ENCODE data around the gene TSNAX. TPM values are rescaled to one million over a fixed set of nuclear protein-coding genes. Genes with fewer than 3 reads are reported as not detected.
A peak's percentile ranks its signal among the peaks of the same experiment; 100 is the strongest.

The TSNAX gene
- total RNA-seq, 1 donor from 2014 or later, result 35.6 TPM

DNA sequence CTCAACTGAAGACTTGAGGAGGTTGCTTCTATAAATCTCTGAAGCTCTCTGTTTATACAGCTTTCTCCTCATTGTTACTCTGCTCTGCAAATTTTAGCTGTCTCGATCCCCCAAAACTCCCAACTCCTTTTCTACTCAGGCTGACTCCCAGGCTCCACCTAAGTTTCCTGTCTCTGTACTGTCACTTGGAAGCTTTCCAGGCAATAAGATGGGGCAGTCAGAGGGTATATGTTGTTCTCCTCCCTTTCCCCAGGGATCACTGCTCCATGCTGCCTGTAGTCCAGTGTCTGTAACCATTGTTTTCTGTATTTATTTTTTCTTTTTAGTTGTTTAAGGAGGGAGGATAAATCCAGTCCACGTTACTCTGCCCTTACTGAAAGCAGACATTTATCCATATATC is 13.4 kb downstream of the TSNAX start:
- Mint-ChIP-seq H3K9me3 (ENCODE audit: low read depth) (peaks cover 9% of the 10 kb centered on the region), H3K27me3 (no peaks in the 10 kb centered on the region), H3K27ac (no peak overlapping the region), H3K36me3 (ENCODE audit: insufficient read depth) (peaks cover 45% of the 10 kb centered on the region), H3K4me3 (ENCODE audit: low read depth) (no peak overlapping the region), H3K4me1 (ENCODE audit: low read depth) (no peaks in the 10 kb centered on the region)
- TF ChIP-seq, protein P1, sequence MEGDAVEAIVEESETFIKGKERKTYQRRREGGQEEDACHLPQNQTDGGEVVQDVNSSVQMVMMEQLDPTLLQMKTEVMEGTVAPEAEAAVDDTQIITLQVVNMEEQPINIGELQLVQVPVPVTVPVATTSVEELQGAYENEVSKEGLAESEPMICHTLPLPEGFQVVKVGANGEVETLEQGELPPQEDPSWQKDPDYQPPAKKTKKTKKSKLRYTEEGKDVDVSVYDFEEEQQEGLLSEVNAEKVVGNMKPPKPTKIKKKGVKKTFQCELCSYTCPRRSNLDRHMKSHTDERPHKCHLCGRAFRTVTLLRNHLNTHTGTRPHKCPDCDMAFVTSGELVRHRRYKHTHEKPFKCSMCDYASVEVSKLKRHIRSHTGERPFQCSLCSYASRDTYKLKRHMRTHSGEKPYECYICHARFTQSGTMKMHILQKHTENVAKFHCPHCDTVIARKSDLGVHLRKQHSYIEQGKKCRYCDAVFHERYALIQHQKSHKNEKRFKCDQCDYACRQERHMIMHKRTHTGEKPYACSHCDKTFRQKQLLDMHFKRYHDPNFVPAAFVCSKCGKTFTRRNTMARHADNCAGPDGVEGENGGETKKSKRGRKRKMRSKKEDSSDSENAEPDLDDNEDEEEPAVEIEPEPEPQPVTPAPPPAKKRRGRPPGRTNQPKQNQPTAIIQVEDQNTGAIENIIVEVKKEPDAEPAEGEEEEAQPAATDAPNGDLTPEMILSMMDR (IDR thresholded peaks at IDR 0.05; ENCODE audit: unreplicated experiment), result no peak
- DNase-seq (ENCODE audit: low spot score, unreplicated experiment), result no peak

DNA sequence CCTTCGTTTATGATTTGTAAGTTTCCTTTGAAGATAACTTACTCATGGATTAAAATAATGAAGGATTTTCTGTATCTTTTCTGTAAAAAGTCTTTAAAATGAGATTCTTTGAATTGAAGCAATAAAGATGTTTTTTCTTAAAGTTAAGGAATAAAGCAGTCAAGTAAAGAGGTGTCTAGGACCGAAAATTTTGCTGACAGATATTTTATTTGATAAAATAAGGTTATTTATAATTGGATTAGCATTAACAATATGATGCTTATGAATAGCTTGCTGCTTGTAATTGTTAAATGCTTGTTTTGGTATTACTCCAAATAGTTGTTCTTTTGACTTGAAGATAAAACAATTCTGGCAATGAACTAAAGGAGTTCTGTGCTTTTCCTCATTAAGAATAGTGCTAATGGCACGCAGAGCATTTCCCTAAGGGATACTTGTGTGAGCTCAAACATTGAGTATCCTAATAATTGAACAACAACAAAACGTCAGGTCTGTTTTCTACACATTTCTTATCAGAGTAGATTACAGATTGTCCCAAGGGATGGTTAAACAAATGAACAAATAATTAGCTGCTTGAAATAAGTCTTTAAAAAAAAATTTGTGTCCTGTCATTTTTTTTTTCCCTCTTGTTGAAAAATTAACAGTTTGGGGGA is 16.6 kb downstream of the TSNAX start:
- TF ChIP-seq, protein P1 (IDR thresholded peaks at IDR 0.05; ENCODE audit: unreplicated experiment), result no peak
- Mint-ChIP-seq H3K27ac (no peak overlapping the region), H3K36me3 (ENCODE audit: insufficient read depth) (peaks cover 33% of the 10 kb centered on the region), H3K4me3 (ENCODE audit: low read depth) (no peak overlapping the region), H3K4me1 (ENCODE audit: low read depth) (no peaks in the 10 kb centered on the region), H3K9me3 (ENCODE audit: low read depth) (peaks cover 9% of the 10 kb centered on the region), H3K27me3 (no peaks in the 10 kb centered on the region)
- DNase-seq (ENCODE audit: low spot score, unreplicated experiment), result no peak

DNA sequence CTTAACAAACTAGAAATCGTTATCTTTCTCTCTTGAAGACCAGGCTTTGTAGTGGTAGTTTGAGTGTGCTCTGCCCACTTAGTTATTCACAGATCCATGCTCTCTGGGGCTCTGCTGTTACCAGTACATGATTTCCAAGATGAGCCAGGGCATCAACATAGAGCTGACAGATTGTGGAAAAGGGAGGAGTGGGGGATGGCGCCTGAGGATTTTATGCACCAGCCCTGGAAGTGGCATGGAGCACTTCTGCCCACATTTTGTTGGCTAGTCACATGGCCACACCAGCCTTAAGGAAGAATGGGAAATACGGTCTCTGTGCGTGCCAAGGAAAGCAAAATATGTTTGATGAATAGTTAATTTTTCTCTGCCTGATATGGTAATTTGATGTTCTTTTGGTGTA is 18.2 kb downstream of the TSNAX start:
- Mint-ChIP-seq H3K27me3 (no peaks in the 10 kb centered on the region), H3K9me3 (ENCODE audit: low read depth) (no peaks in the 10 kb centered on the region), H3K4me3 (ENCODE audit: low read depth) (no peak overlapping the region), H3K36me3 (ENCODE audit: insufficient read depth) (peaks cover 18% of the 10 kb centered on the region), H3K27ac (peak overlapping the region; percentile 84), H3K4me1 (ENCODE audit: low read depth) (no peaks in the 10 kb centered on the region)
- TF ChIP-seq, protein P1 (IDR thresholded peaks at IDR 0.05; ENCODE audit: unreplicated experiment), result no peak
- DNase-seq (ENCODE audit: low spot score, unreplicated experiment), result no peak

DNA sequence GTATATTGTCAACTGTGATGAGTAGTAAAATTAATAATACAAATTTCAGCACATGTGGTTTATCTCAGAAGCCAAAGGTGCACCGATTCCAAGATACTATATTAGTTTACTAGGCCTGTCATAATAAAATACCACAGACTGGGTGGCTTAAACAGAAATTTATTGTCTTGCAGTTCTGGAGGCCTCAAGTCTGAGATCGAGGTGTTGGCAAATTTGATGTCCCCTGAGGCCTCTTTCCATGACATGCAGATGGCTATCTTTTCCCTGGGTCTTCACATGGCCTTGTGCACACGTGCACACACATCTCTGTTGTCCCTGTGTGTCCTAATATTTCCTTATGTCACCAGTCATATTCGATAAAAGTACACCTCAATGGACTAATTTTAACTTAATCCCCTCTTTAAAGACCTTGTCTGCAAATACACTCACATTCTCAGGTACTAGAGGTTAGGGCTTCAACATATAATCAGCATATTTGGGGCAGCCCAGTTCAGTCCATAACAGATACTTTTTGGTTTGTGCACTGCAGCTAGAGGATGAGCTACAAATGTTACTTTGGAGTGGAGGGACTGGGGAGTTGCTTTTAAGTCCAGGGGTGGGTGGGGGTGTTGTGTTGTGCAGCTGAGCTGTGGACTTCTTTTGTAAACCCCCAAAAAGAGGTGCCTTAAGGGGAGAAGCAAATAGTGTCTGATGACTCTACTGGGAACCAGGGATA is 21.4 kb downstream of the TSNAX start:
- Mint-ChIP-seq H3K4me1 (ENCODE audit: low read depth) (no peaks in the 10 kb centered on the region), H3K4me3 (ENCODE audit: low read depth) (no peak overlapping the region), H3K27ac (peak overlapping the region; percentile 8), H3K36me3 (ENCODE audit: insufficient read depth) (peaks cover 7% of the 10 kb centered on the region), H3K27me3 (no peaks in the 10 kb centered on the region), H3K9me3 (ENCODE audit: low read depth) (no peaks in the 10 kb centered on the region)
- TF ChIP-seq, protein P1 (IDR thresholded peaks at IDR 0.05; ENCODE audit: unreplicated experiment), result no peak
- no peak for DNase-seq (ENCODE audit: low spot score, unreplicated experiment)

DNA sequence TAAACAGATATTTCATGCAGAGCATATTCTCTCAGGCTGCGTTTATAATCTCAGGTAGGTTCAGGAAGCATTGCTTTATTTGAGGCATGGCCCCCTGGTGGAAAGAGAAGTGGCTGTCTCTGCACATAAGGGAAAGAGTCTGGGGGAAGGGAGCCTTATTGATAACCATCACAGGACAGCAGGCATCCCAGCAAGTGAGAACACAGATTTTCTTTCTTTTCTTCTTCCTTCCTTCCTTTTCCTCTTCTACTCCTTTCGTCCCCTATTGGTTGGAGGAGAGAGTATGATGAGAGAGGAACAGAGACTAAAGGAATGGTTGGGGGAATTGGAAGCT is 21.9 kb downstream of the TSNAX start:
- H3K4me1 Mint-ChIP-seq (ENCODE audit: low read depth), result no peaks in the 10 kb centered on the region
- no peak for DNase-seq (ENCODE audit: low spot score, unreplicated experiment)
- no peaks in the 10 kb centered on the region for H3K9me3 Mint-ChIP-seq (ENCODE audit: low read depth)
- H3K4me3 Mint-ChIP-seq (ENCODE audit: low read depth), result no peak overlapping the region
- H3K36me3 Mint-ChIP-seq (ENCODE audit: insufficient read depth), result peaks cover 8% of the 10 kb centered on the region
- TF ChIP-seq, protein P1 (IDR thresholded peaks at IDR 0.05; ENCODE audit: unreplicated experiment), result peak; percentile 64
- no peak overlapping the region for H3K27ac Mint-ChIP-seq
- H3K27me3 Mint-ChIP-seq, result no peaks in the 10 kb centered on the region
